Measurements from ENCODE around the gene FABP7. TPM values are rescaled to one million over a fixed set of nuclear protein-coding genes. Genes with fewer than 3 reads are reported as not detected.

Gene FABP7
- total and polyA plus RNA-seq, 2 experiments from 2014 or later: 6.6 to 15.7 TPM

- H3K4me1 Mint-ChIP-seq: peaks cover 6% of the 10 kb centered on the region
- peak; percentile 58 for DNase-seq (ENCODE audit: low spot score)
These were observed 8.5 kb upstream of the FABP7 start for GRCh38 chr6:122770835-122771601.

GRCh38 chr6:122772724-122773415 is 6.6 kb upstream of the FABP7 start:
- no peak for DNase-seq (ENCODE audit: low spot score)
- no peaks in the 10 kb centered on the region for H4K20me1 ChIP-seq (replicated peaks; ENCODE audit: insufficient read depth)
- no peak overlapping the region for H3K4me2 ChIP-seq
- ATAC-seq: no peak
- no peak overlapping the region for H3K27ac ChIP-seq (ENCODE audit: low read depth)
- no peaks in the 10 kb centered on the region for H3K27me3 ChIP-seq (ENCODE audit: insufficient read depth)
- H3K36me3 Mint-ChIP-seq (ENCODE audit: low read depth): no peaks in the 10 kb centered on the region
- H3F3A ChIP-seq (replicated peaks; ENCODE audit: low read depth): 0 out of 2 replicates have a peak, but pooled peaks cover under 1% of the 10 kb centered on the region
- peaks cover 6% of the 10 kb centered on the region for H3K4me1 Mint-ChIP-seq
- H3K9me3 Mint-ChIP-seq: no peaks in the 10 kb centered on the region
- H3K27ac Mint-ChIP-seq: no peak overlapping the region
- no peak overlapping the region for H3K4me3 ChIP-seq
- H3K4me3 Mint-ChIP-seq: no peak overlapping the region
- no peaks in the 10 kb centered on the region; the same call in 1 of the 2 replicates for H3K4me1 ChIP-seq (ENCODE audit: insufficient read depth)
- no peaks in the 10 kb centered on the region for H3K36me3 ChIP-seq (ENCODE audit: insufficient read depth)
- no peaks in the 10 kb centered on the region for H3K27me3 Mint-ChIP-seq (ENCODE audit: insufficient read depth, low read depth, poor library complexity)
- H3K79me2 ChIP-seq (replicated peaks; ENCODE audit: insufficient read depth): no peaks in the 10 kb centered on the region
- no peaks in the 10 kb centered on the region for H3K9me2 ChIP-seq (ENCODE audit: insufficient read depth)
- no peak overlapping the region for H2AFZ ChIP-seq
- TF ChIP-seq POLR2AphosphoS5 (IDR thresholded peaks at IDR 0.05; ENCODE audit: low read depth) (no peak), EZH2 (IDR thresholded peaks at IDR 0.05; ENCODE audit: low read depth, unreplicated experiment) (no peak), CREB1 (CRISPR knock-in tag; IDR thresholded peaks at IDR 0.05; ENCODE audit: low read depth) (no peak), STAT1 (IDR thresholded peaks at IDR 0.05; ENCODE audit: unreplicated experiment) (no peak), JUNB (IDR thresholded peaks at IDR 0.05; ENCODE audit: unreplicated experiment) (no peak), ZNF331 (CRISPR knock-in tag; IDR thresholded peaks at IDR 0.05; ENCODE audit: low read depth) (no peak), CTCF (conservative IDR thresholded peaks at IDR 0.05; ENCODE audit: low read depth in 2 of 2) (no peak), REST (IDR thresholded peaks at IDR 0.05; ENCODE audit: unreplicated experiment) (no peak), NANOG (IDR thresholded peaks at IDR 0.05; ENCODE audit: borderline replicate concordance) (no peak), ETS1 (IDR thresholded peaks at IDR 0.05) (no peak), EZH2phosphoT487 (IDR thresholded peaks at IDR 0.05; ENCODE audit: unreplicated experiment) (no peak)

More at GRCh38 chr6:122770835-122771601, 8.5 kb upstream of the FABP7 start:
- Mint-ChIP-seq H3K4me3 (no peak overlapping the region), H3K27me3 (ENCODE audit: insufficient read depth, low read depth, poor library complexity) (no peaks in the 10 kb centered on the region), H3K9me3 (no peaks in the 10 kb centered on the region), H3K27ac (no peak overlapping the region), H3K36me3 (ENCODE audit: low read depth) (no peaks in the 10 kb centered on the region)
- TF ChIP-seq EZH2 (IDR thresholded peaks at IDR 0.05; ENCODE audit: low read depth, unreplicated experiment) (no peak), CTCF (conservative IDR thresholded peaks at IDR 0.05; ENCODE audit: low read depth in 2 of 2) (peak; percentile 37 to 53)
- no peaks in the 10 kb centered on the region for H3K4me1 ChIP-seq (ENCODE audit: insufficient read depth)
- peak; percentile 64 for ATAC-seq
- no peaks in the 10 kb centered on the region for H3K36me3 ChIP-seq (ENCODE audit: insufficient read depth)
- H3K27me3 ChIP-seq (ENCODE audit: insufficient read depth): no peaks in the 10 kb centered on the region
- no peak overlapping the region for H3K27ac ChIP-seq (ENCODE audit: low read depth)
- no peak overlapping the region for H3K4me3 ChIP-seq
- H3K9me2 ChIP-seq (ENCODE audit: insufficient read depth): no peaks in the 10 kb centered on the region
- no peak overlapping the region for H3K4me2 ChIP-seq
- H3F3A ChIP-seq (replicated peaks; ENCODE audit: low read depth): no peaks in the 10 kb centered on the region
- no peaks in the 10 kb centered on the region for H3K79me2 ChIP-seq (replicated peaks; ENCODE audit: insufficient read depth)
- H2AFZ ChIP-seq: no peak overlapping the region
- H4K20me1 ChIP-seq (replicated peaks; ENCODE audit: insufficient read depth): no peaks in the 10 kb centered on the region

All from GM23338 (cell line).